ENCODE data around the gene UBXN11.

UBXN11 gene

GRCh38 chr1:26306290-26307229 is at the start of gene UBXN11:
Gene UBXN11 (minus strand): TSS chr1:26306636. CDS start chr1:26302883, 3,753 bp downstream.
- peak; percentile 90 for DNase-seq

GRCh38 chr1:26356106-26356505 is 49.7 kb upstream of the UBXN11 start:
- DNase-seq, result no peak

GRCh38 chr1:26354972-26355371 is 48.5 kb upstream of the UBXN11 start:
- DNase-seq, result no peak

GRCh38 chr1:26353976-26354820 is 47.8 kb upstream of the UBXN11 start, which contains the start of gene CRYBG2:
Gene CRYBG2 (minus strand): TSS chr1:26354130. CDS start chr1:26346657, 7,473 bp downstream.
- no peak for DNase-seq

GRCh38 chr1:26353210-26353859 is 46.9 kb upstream of the UBXN11 start:
- no peak for DNase-seq

DNA sequence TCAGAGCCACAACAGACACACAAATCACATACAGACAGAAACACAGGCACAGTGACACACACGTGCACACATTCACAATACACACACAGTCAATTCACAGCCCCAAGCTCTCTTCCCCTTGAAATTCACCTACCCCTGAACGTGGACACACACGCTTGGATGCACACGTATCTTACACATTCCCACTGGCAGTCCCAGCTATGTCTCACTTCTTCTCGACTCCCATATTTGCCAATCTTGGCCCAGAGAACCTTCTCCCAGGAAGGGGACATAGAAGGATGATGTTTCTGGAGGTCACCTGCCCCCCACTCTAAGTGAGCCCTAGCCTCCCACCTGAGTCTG is 45.9 kb upstream of the UBXN11 start:
- DNase-seq, result no peak

DNA sequence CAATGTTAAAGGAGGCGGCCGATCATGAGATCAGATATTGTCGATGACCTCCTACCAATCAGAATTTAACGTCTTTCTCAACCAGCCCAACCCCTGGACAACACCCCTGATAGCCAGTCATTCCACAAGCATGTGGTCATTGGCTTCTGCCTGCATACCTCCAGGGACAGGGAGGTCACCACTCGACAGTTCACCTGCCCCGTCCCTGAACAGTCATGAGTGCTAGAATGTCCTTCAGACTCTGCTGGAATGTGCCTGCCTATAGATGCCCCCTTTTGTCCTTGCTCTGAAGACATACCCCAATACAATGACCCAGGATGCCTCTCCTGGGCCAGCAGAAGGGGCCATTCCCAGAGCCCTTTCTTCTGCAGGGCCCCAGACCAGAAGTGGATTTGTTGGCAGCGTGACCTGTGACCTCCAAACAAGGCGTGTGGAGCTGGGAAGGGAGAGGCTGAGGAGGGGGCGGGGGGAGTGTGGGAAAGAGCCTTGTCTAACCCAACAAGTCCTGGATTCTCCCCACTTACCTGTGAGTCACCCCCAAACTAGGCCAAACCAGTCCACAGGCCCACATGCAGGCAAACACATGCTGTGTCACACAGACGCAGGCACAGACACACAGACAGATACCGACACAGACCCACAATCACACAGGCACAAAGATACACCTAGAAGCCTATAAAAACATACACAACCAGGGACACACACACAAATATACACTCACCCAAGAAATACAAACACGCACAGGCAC is 45.3 kb upstream of the UBXN11 start:
- no peak for DNase-seq

DNA sequence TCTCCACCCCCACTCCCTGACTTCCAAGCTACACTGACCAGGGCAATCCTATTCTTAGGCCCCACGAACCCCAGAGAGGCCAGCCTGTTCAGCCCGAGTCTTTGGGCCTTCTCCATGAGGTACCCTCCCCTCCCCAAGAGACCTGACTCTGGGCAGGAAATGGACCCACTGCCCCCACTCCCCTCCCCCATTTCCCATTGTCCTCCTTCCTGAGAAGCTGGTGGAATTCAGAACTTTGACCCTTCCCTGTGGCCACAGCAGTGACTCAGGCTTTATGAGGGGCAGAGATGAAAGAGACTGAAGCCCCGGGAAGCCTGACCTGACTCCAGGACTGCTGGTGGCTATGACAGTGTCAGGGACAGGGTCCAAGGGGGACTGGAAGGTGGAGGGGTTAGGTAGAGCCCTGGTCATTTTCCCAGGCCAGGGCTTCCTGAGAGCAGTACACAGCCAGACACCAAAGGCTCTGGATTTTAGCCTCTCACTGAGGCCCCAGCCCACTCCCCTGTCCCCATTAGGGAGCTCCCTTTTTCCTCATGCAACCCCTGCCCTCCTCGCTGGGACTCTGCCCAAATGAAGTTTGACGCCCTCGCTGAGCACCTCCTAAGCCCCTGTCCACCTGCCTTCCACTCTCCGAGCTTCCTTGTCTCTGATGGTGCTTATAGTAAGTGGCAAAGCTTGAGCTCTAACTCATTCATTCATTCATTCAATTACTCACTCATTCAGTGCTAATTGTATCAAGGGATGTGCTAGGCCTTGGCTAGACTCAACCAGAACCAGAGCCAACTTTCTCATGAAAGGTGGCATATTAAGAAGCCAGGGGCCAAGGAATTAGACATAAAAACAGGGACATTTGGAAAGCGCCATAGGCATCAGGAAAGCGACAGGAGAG is 44.5 kb upstream of the UBXN11 start:
- DNase-seq, result no peak

- DNase-seq, result no peak
Observed at GRCh38 chr1:26350343-26350700, 43.9 kb upstream of the UBXN11 start.

- no peak for DNase-seq
Observed at GRCh38 chr1:26349877-26350244, 43.4 kb upstream of the UBXN11 start.

- no peak for DNase-seq
Observed at GRCh38 chr1:26349188-26349876, 42.9 kb upstream of the UBXN11 start.

GRCh38 chr1:26346274-26347033 is 40.0 kb upstream of the UBXN11 start:
- DNase-seq, result no peak

- DNase-seq, result no peak
Observed at GRCh38 chr1:26345718-26346117, 39.3 kb upstream of the UBXN11 start.

DNA sequence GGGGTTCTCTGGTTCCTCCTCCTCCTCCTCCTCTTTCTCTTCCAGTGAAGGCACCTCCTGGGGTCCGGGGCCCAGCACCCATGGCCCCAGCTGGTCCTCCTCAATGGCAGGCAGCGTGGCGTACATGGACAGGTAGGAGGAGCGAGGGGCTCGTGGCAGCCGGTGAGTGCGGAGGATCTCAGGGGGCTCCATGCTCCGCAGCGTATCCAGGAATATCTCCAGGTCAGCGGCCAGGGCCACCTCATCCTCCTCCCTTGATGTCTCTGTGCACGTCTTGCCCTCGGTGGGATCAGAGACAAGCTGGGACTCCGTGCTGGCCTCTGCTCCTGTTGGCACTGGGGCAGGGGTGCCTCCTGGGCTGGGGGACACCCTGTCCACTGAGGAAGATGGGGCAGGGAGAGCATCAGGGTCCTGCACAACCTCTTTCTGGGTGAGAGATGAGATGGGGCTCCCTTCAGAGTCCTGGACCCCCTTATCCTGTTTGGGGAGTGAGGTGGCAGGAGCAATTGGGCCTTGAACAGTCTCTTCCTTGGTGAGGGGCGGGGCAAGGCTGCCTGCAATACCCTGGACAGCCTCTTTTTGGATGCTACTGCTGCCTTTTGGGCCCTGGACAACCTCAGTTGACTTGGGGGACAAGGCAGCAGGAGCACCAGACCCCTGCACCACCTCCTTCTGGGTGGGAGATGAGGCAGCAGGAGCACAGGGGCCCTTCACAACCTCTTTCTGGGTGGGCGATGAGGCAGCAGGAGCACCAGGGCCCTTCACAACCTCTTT is 37.9 kb upstream of the UBXN11 start:
- DNase-seq, result no peak

DNA sequence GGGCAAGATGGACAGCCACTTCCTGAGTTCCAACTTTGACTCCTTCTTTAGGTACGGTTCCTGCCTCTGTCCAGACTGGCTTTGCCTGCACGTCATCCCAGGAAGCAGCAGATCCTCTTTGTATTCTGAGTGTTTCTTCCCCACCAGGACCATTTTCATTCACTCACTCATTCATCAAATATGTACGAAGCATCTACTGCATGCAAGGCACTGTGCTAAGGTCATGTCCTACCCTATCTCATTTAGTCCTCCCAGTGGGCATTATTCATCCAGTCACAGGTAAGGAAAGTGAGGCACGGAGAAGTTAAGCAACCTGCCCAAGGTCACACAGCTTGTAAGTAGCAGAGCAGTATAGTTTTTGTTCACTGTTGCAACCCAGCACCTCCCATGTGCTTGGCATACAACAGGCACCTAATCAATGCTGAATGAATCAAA is 33.6 kb upstream of the UBXN11 start:
- DNase-seq, result no peak

DNA sequence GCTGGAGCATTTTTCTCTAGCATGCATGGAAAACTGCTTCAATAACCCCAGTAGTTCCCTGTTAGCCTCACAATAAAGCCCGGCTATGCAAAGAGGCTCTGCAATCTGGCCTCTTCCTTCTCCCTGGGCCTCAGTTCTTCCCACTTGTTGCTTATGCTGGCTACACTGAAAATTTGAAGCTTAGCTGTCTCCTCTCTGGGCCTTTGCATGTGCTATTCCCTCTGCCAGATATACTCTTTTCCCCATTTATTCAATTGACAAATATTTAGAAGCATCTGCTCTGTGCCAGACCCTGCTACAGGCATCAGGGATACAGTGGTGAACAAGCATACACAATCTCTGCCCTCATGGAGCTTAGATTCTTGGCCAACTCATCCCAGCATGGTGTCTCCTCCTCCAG is 32.2 kb upstream of the UBXN11 start:
- no peak for DNase-seq

- no peak for DNase-seq
Observed at GRCh38 chr1:26337625-26338024, 31.2 kb upstream of the UBXN11 start.

DNA sequence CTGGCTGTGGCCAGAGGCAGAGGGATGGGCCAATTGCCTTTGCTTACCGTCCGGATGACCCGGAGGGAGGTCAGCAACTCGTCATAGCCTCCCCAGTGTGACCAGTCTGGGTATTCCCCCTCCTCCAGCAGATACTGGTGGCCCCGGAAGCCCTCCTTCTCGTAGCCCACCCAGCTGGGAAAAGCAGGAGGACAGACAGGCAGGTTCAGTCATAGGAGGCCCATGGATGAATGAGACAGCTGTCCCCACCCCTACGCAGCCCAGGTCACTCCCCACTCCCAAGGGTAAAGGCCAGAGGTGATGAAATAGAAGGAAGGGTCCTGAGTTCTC is 30.7 kb upstream of the UBXN11 start:
- DNase-seq, result no peak

- peak; percentile 83 for DNase-seq
Observed at GRCh38 chr1:26336477-26337205, 30.2 kb upstream of the UBXN11 start.

Measured in activated gamma-delta T cell treated with Interleukin-2 at 50 U/mL for 16 hours (primary cell).